Adipose tissue (tissue), 3 donors: ENCODE results near the gene SNTB2. TPM values are rescaled to one million over a fixed set of nuclear protein-coding genes. Genes with fewer than 3 reads are reported as not detected.

ENCODE experiments used
- H3K27ac ChIP-seq: one replicate; pipeline ENCODE4 v1.5.1; 2013; ENCODE audit warnings: low read depth, low read length
- WGBS, 3 donors: extraction: QIAGEN DNeasy Blood & Tissue Kit; methylation state at CpG; one replicate each; pipeline ENCODE4 v1.1.7; 2013; 5-methylcytosine and 5-hydroxymethylcytosine counted together
- polyA plus RNA-seq, 3 donors: library from polyadenylated mRNA; stranded (reverse); fragments of 200-250 nt; gene quantifications; one replicate each; pipeline ENCODE4 v1.2.3, GENCODE V29; 2013
- donor health status: healthy with polysubstance abuse.
- donor health status: Bipolar disorder and iron deficiency.
- donor health status: healthy.

The SNTB2 gene
- polyA plus RNA-seq, 3 donors, result 3.3 to 20.9 (median 8.9) TPM

GRCh38 chr16:69324013-69324531, 137.1 kb downstream of the SNTB2 start:
- WGBS, 3 donors, result 67 to 75% (median 67%) methylated on average over 8 of the region's 8 CpGs
- H3K27ac ChIP-seq, result no peak overlapping the region

- no peak overlapping the region for H3K27ac ChIP-seq
- WGBS, 3 donors, result 77 to 79% (median 78%) methylated on average over 10 of the region's 10 CpGs
These were observed 137.8 kb downstream of the SNTB2 start for GRCh38 chr16:69324585-69325253.

DNA sequence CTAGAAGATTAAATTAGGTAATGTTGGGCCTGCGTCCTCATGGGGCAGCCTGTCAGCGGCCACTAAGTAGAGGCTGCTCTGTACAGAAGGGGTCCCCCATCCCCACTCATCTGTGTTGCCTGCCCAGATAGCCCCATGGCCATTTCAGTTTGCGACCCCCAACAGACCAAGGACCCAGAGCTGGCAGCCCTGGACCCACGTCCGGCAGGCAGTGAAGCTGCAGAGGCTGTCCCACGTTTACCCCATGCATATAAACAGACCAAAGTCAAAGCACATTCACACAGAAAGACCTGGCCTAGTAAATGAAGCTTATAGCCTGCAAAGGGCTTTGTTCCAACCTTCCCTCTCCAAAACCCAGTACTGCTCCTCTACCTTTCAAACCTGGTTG, 138.8 kb downstream of the SNTB2 start:
- 86 to 89% (median 86%) methylated on average over 6 of the region's 6 CpGs for WGBS, 3 donors
- H3K27ac ChIP-seq, result no peak overlapping the region

DNA sequence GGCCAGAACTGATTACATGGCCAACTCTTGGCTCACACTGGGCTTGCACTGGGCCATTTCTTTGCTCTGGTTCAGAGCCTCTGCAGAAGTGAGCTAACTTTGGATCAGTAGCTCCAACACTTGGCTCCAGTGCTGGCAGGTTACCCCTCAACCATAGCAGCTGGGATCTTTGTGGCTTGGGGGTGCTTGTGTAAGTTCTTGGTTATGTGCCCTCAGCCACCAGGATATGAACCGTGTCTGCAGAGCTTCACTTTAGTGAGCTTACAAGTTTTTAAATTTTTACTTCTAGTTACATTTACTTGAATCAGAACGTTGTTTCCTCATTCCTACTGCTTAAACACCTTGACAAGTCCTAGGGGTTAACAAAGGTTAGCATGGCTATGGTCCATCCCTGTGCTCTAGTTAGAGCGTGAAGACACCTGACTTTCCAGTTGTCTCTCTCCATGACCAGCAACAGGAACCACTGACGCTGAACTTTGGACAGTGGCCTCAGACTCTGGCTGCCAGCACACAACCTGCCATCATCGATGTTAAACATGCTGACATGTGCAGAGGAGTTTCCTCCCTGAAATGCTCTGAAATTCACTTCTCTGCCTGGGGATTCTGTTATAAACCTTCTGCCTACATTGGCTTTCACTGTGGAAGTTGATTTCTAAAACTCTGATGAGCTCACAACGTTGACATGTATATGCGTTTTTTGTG, 139.4 kb downstream of the SNTB2 start:
- 30 to 54% (median 53%) methylated on average over 7 of the region's 7 CpGs for WGBS, 3 donors
- no peak overlapping the region for H3K27ac ChIP-seq

DNA sequence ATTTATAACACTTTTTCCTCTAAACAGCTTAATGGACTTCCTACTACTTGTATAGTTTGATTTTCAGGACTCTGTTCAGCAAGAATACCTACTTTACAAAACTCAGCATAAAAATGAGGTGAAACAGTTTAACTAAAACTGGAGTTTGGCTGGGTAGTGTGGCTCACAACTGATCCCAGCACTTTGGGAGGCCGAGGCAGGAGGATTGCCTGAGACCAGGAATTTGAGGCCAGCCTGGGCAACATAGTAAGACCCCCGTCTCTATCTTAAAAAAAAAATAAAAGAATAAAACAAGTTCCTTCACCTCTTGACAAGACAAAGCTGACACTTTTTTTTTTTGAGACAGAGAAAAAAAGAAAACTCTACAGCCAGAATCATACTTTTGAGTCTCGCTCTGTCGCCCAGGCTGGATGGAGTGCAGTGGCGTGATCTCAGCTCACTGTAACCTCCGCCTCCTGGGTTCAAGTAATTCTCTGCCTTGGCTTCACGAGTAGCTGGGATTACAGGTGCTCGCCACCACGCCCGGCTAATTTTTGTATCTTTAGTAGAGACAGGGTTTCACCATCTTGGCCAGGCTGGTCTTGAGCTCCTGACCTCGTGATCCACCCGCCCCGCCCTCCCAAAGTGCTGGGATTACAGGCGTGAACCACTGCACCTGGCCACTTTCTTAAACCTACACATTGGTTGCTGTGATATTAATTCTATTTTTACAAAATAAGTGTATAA, 140.8 kb downstream of the SNTB2 start:
- H3K27ac ChIP-seq, result no peak overlapping the region
- 83 to 94% (median 93%) methylated on average over 14 of the region's 14 CpGs for WGBS, 3 donors

GRCh38 chr16:69328854-69329316, 141.9 kb downstream of the SNTB2 start:
- 53 to 62% (median 56%) methylated on average over 10 of the region's 10 CpGs for WGBS, 3 donors

GRCh38 chr16:69329369-69330285, 142.7 kb downstream of the SNTB2 start:
- 6 to 7% (median 7%) methylated on average over 69 to 77 of the region's 77 CpGs for WGBS, 3 donors
- no peak overlapping the region for H3K27ac ChIP-seq

More at GRCh38 chr16:69328854-69329316, 141.9 kb downstream of the SNTB2 start:
- H3K27ac ChIP-seq, result no peak overlapping the region

DNA sequence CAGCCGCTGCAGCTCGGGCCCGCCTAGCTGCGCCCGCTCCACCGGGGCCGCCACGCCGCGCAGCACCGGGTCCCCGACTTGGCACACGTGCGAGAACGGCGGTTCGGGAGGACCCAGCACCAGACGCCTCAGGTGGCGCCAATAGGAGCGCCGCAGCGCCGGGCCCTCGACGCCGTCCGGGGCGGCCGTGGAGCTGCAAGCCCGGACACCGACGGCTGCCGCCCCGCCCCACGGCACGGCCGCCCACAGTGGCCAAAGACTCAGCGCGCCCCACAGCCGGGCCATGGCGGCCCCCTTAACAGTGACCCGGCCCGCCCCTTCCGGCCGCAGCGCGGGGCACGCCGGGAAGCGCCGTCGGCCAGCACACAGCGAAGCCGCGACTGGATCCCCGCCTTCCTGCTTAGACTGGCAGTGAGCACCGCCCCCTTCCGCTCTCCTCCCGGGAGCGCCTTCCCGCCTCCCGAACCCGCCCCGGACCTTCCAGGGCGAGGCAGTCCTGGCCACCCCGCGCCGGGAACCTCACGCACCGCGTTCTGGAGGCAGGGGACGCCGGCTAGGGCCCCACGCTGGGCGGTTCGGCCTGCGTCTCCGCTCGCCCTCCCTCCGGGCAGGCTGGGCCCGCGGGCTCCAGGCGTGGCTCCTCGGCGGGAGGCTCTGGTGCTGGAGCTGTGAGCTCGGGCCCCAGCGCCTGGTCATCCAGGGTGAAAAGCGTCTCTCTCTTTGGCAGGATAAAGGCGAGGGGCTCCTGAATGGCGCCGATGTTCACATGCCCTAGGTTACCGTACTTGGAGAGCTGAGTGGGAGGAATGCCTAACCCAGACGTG, 143.5 kb downstream of the SNTB2 start, which contains the start of gene PDF:
Gene PDF (minus strand): TSS at position 303 of the 824 bp plus-strand sequence. CDS start 18 bp downstream, at position 285.
- WGBS, 3 donors, result 0 to 1% (median 1%) methylated on average over 89 to 93 of the region's 93 CpGs
- H3K27ac ChIP-seq, result peak within 1 kb of the TSS; percentile 96

DNA sequence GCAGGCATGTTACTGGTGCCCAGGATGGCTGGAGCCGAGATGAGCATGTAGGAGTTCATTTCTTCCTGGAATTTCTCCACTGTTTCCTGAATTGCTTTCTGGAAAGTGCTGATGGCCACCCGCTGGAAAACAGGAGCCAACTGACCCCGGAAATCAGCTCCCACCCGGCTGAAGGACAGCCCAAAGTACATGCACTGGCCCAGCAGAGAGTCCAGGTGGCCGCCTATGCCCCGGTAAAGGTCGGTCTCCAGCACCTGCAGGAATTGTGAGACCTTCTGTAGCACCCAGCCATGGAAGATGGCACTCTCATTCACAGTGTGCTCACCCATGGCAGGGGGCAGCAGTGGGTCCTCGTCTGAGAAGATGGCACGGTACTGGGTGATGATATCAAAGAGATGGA, 147.7 kb downstream of the SNTB2 start:
- WGBS, 3 donors, result 90 to 93% (median 92%) methylated on average over 9 of the region's 9 CpGs
- no peak overlapping the region for H3K27ac ChIP-seq

DNA sequence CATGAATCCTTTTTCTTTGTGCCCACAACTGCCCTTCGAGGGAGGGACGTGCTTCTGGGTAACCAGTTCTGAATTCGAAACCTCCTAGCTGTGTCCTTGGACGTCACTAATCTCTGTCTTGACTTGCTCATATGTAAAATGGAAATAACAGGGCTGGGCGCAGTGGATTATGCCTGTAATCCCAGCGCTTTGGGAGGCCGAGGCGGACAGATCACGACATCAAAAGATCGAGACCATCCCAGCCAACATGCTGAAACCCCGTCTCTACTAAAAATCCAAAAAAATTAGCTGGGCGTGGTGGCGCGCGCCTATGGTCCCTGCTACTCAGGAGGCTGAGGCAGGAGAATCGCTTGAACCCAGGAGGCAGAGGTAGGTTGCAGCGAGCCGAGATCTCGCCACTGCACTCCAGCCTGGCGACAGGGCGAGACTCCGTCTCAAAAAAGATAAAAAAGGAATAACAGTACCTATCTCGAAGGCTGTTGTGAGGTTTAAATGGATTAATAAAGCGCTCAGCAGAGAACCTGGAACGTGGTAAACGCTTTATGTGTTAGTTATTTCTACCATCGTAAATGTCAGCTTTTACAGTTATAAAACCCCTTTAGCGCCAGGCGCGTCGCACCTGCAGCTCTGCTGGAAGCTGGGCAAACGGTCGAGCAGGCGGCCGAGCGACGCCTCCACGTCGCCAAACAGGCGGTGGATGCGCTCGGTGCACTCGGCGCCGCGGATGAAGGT, 151.8 kb downstream of the SNTB2 start:
- no peak overlapping the region for H3K27ac ChIP-seq
- 12 to 21% (median 18%) methylated on average over 46 of the region's 46 CpGs for WGBS, 3 donors

DNA sequence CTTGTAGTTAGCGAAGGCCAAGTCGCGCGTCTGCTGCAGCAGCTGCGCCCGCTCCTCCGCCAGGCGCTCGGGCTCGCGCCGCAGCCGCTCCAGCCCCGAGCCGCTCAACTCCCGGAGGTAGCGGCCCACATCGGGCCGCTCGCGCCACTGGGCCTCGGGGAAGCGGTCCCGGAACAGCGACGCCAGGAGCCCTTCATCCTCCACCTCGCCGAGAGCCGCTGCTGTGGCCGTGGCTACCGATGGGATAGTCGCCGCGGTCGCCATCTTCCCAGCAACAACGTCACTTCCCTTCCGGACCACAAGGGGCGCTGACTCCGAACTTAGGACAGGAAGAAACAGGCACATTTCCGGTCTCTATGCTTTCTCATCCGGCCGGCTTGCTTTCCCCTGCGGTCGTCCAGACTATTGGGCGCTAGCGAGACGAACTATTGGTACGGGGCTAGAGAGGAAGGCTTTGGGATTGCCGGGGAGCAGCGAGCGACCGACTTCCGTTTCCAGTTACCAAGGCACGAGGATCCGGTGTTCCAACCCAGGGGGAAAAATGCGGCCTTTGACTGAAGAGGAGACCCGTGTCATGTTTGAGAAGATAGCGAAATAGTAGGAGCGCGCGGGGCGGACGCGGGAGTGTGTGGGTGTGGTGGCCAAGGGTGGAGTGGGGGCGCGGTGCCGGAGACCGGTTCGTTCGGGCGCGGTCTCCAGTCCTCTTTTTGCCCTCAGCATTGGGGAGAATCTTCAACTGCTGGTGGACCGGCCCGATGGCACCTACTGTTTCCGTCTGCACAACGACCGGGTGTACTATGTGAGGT, 152.5 kb downstream of the SNTB2 start, which contains the start of the genes COG8 and NIP7:
Gene COG8 (minus strand): TSS at position 276 of the 806 bp plus-strand sequence. CDS start 12 bp downstream, at position 264.
Gene NIP7 (plus strand): TSS at position 484 of the 806 bp plus-strand sequence. CDS start 58 bp downstream, at position 542.
- WGBS, 3 donors, result 0% methylated on average over 77 of the region's 77 CpGs
- peak within 1 kb of the TSS; percentile 56 for H3K27ac ChIP-seq

DNA sequence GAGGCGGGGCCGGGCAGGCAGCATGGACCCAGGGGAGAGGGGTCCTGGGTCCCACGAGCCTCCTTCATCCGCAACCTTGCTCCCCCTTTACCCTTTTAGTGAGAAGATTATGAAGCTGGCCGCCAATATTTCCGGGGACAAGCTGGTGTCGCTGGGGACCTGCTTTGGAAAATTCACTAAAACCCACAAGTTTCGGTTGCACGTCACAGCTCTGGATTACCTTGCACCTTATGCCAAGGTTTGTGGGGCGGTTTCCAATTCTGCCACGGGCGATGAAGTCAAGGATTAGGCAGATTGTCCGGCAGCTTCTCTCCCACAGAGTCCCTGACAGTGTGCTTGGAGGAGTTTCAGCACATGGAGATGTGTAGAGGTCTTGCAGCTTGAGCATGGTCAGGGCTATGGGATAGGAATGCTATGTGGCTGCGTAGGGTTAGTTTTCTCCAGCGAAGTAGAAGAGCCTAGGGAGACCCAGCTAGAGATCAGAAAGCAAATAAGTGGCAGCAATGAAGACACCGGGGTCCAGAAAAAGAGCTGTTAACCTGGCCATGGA, 153.2 kb downstream of the SNTB2 start:
- 8 to 9% (median 9%) methylated on average over 16 of the region's 16 CpGs for WGBS, 3 donors
- peak overlapping the region; percentile 56 for H3K27ac ChIP-seq

DNA sequence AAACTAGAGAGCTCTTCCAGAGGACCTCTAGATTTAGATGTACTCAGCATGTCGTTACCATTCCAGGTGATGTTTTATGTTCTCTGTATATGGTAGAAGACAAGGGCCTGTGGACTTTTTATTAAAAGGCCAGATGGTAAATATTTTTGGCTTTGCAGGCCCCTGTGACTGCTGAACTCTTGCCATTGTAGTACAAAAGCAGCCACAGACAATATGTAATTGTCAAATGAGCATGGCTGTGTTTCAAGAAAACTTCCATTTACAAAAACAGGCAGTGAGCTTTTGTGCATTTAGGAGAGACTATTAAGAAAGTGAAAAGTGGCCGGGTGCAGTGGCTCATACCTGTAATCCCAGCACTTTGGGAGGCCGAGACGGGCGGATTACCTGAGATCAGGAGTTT, 157.2 kb downstream of the SNTB2 start:
- 89 to 98% (median 95%) methylated on average over 5 of the region's 5 CpGs for WGBS, 3 donors
- H3K27ac ChIP-seq, result no peak overlapping the region

DNA sequence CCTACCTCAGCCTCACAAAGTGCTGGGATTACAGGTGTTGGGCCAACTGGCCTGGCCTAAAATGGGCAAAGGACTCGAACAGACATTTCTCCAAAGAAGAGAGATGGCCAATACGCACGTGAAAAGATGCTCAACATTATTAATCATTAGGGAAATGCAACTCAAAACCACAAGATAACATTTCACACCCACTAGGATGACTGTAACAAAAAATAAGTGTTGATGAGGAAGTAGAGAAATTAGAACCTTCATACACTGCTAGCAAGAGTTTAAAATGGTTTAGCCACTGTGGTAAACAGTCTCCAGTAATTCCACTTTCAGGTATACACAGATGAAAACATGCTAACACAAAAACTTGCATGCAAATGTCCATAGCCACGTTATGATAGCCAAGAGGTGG, 159.0 kb downstream of the SNTB2 start:
- 61 to 84% (median 64%) methylated on average over 4 of the region's 4 CpGs for WGBS, 3 donors
- H3K27ac ChIP-seq, result no peak overlapping the region

DNA sequence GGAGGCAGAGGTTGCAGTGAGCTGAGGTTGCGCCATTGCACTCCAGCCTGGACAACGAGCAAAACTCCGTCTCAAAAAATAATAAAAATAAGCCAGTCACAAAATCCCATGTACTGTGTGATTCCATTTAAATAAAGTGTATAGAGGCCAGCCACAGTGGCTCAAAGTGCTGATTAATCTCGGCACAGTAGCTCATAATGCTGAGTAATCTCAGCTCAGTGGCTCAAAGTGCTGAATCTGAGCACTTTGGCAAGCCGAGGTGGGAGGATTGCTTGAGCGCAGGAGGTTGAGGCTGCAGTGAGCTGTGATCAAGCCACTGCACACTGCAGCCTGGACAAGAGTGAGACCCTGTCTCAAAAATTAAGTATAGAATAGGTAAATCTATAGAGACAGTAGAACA, 159.7 kb downstream of the SNTB2 start:
- WGBS, 3 donors, result 79 to 91% (median 86%) methylated on average over 6 of the region's 6 CpGs
- H3K27ac ChIP-seq, result no peak overlapping the region
